HEK293T (cell line): ENCODE data around the gene MCM9.

Experiments
- FOXA1 ChIP-seq: fragments of 450-650 bp; IDR thresholded peaks from 2 replicates; pipeline ENCODE4 v1.6.1; 2016; ENCODE audit warnings: mild to moderate bottlenecking
- TARDBP ChIP-seq: fragments of 450-650 bp; IDR thresholded peaks from 2 replicates; pipeline ENCODE4 v1.6.1; 2016

GRCh38 chr6:118799826-118800225 is 135.1 kb downstream of the MCM9 start:
- TF ChIP-seq FOXA1 (no peak), TARDBP (no peak)
